NB4 (cell line): ENCODE results near the gene KDM4D.

Source experiments
- MYC ChIP-seq: IDR thresholded peaks from 2 replicates; pipeline ENCODE4 v1.6.1; 2011; ENCODE audit warnings: low read depth, low read length
- TF ChIP-seq, protein P1 (sequence below): IDR thresholded peaks from one replicate; pipeline ENCODE4 v1.5.1; 2012; ENCODE audit warnings: low read depth, low read length

DNA sequence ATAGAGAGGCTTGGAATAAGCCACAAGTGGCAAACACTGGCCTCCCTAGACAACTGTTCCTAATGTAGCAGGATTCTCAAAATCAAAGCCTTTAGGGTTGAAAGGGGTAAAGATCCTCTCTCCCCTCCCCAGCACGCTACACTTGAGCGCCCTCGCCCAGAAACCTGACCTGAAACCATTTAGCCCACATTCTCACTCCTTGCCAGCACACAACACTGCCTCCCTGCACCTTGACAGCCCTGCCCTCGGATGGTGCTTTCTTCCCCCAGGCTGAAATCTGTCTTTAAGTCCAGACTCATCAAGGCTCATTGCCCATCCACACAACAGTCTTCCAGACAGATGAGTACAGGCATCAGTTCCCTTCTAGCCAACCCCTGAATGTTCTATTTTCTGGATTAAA, 26.7 kb upstream of the KDM4D start:
- TF ChIP-seq, protein P1, sequence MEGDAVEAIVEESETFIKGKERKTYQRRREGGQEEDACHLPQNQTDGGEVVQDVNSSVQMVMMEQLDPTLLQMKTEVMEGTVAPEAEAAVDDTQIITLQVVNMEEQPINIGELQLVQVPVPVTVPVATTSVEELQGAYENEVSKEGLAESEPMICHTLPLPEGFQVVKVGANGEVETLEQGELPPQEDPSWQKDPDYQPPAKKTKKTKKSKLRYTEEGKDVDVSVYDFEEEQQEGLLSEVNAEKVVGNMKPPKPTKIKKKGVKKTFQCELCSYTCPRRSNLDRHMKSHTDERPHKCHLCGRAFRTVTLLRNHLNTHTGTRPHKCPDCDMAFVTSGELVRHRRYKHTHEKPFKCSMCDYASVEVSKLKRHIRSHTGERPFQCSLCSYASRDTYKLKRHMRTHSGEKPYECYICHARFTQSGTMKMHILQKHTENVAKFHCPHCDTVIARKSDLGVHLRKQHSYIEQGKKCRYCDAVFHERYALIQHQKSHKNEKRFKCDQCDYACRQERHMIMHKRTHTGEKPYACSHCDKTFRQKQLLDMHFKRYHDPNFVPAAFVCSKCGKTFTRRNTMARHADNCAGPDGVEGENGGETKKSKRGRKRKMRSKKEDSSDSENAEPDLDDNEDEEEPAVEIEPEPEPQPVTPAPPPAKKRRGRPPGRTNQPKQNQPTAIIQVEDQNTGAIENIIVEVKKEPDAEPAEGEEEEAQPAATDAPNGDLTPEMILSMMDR: no peak
- TF ChIP-seq MYC: no peak
